GM12878 (cell line): ENCODE results near the gene PEMT. TPM values are rescaled to one million over a fixed set of nuclear protein-coding genes. Genes with fewer than 3 reads are reported as not detected.

ENCODE experiments used
- ATAC-seq: fragments of 200-7000 bp; cut with Tn5 transposase; 3 replicates; pipeline ENCODE4 v1.9.1; 2020; ENCODE audit warnings: mild to moderate bottlenecking, moderate library complexity
- BruUV-seq: library from RNA; stranded (reverse); fragments of 400-500 nt; replicated peaks from 2 replicates; lab custom pipeline; 2021; lab: Mats Ljungman, UMichigan
- CTCF ChIA-PET: fragments of 300-600 bp; sonication (Branson Sonifier 250); formaldehyde crosslinking; extraction: SDS; loops from one replicate; lab custom pipeline; 2021; ENCODE audit warnings: inconsistent platforms; lab: Yijun Ruan, JAX
- POLR2A ChIA-PET: fragments of 350-600 bp; formaldehyde crosslinking; extraction: SDS; loops from one replicate; lab custom pipeline; 2021; ENCODE audit warnings: inconsistent platforms; lab: Charles Lee
- RAD21 ChIA-PET: fragments of 300-600 bp; sonication (Branson Sonifier 250); formaldehyde crosslinking; loops from one replicate; lab custom pipeline; 2023; ENCODE audit warnings: antibody characterized with exemption; ENCODE audit not compliant: unreplicated experiment; lab: Charles Lee
- SMC1A ChIA-PET: fragments of 300-600 bp; sonication (Branson Sonifier 250); formaldehyde crosslinking; loops from one replicate; lab custom pipeline; 2023; ENCODE audit not compliant: unreplicated experiment, uncharacterized antibody; lab: Charles Lee
- DNase-seq: peaks from one replicate; pipeline ENCODE4 v3.0.0-alpha.2; 2011; ENCODE audit warnings: low read depth, low spot score
- FAIRE-seq: peaks from 3 replicates; lab custom pipeline; 2011; peaks lifted over from hg19 to GRCh38; lab: Jason Lieb, UNC
- H2AFZ ChIP-seq: 2 replicates; pipeline ENCODE4 v1.6.0; 2011; ENCODE audit warnings: low read depth, low read length, control low read depth; ENCODE audit not compliant: control insufficient read depth
- H3K27ac ChIP-seq: 2 replicates; pipeline ENCODE4 v1.5.1; 2011; ENCODE audit warnings: control low read depth; ENCODE audit not compliant: control insufficient read depth, insufficient read depth
- H3K27me3 ChIP-seq, 2 experiments: replicated peaks in 1 of 2; 2 replicates each; pipeline versions ENCODE4 v1.6.0 to v1.6.1; 2011; ENCODE audit warnings: low read length in 1 of 2; ENCODE audit not compliant: control insufficient read depth in 2 of 2, insufficient read depth in 2 of 2
- H3K36me3 ChIP-seq, 2 experiments: 2 replicates each; pipeline ENCODE4 v1.5.1; 2011; ENCODE audit warnings: low read length in 1 of 2; ENCODE audit not compliant: control insufficient read depth in 2 of 2, insufficient read depth in 2 of 2
- H3K4me1 ChIP-seq: 2 replicates; pipeline ENCODE4 v1.6.1; 2011; ENCODE audit warnings: mild to moderate bottlenecking, low read length, moderate library complexity, mixed read lengths; ENCODE audit not compliant: control insufficient read depth, insufficient read depth
- H3K4me2 ChIP-seq: 2 replicates; pipeline ENCODE4 v1.6.0; 2011; ENCODE audit warnings: control low read depth; ENCODE audit not compliant: control insufficient read depth, insufficient read depth
- H3K4me3 ChIP-seq: fragments of 200-600 bp; sonication (generic); 2 replicates; pipeline ENCODE4 v1.5.1; 2016
- H3K79me2 ChIP-seq: 2 replicates; pipeline ENCODE4 v1.6.0; 2011; ENCODE audit warnings: low read length; ENCODE audit not compliant: control insufficient read depth, insufficient read depth
- H3K9ac ChIP-seq: 2 replicates; pipeline ENCODE4 v1.8.0; 2011; ENCODE audit warnings: low read length, control low read depth, mixed read lengths; ENCODE audit not compliant: control insufficient read depth, insufficient read depth
- H3K9me3 ChIP-seq: replicated peaks from 3 replicates; pipeline ENCODE4 v1.5.1; 2011; ENCODE audit warnings: mild to moderate bottlenecking, low read length; ENCODE audit not compliant: control insufficient read depth, insufficient read depth
- H4K20me1 ChIP-seq: 2 replicates; pipeline ENCODE4 v1.6.0; 2011; ENCODE audit not compliant: control insufficient read depth, insufficient read depth
- ATF2 ChIP-seq: IDR thresholded peaks from 2 replicates; pipeline ENCODE4 v1.6.1; 2012; ENCODE audit warnings: low read length, inconsistent platforms
- CEBPZ ChIP-seq: fragments of 150-350 bp; IDR thresholded peaks from 2 replicates; pipeline ENCODE4 v1.6.1; 2016; ENCODE audit warnings: low read depth, low read length
- EED ChIP-seq: sonication (generic); IDR thresholded peaks from 2 replicates; pipeline ENCODE4 v1.6.1; 2016; ENCODE audit warnings: antibody characterized with exemption, low read depth
- RAD51 ChIP-seq: fragments of 450-650 bp; IDR thresholded peaks from 2 replicates; pipeline ENCODE4 v1.6.1; 2016; ENCODE audit warnings: moderate library complexity, mild to moderate bottlenecking, inconsistent platforms
- TARDBP ChIP-seq: IDR thresholded peaks from 2 replicates; pipeline ENCODE4 v1.6.1; 2016; ENCODE audit warnings: borderline replicate concordance
- WGBS: methylation state at CpG from one replicate; pipeline ENCODE4 v1.1.6; 2016; ENCODE audit warnings: low lambda C conversion rate; ENCODE audit not compliant: insufficient replicate concordance, insufficient coverage; ENCODE audit errors: missing lambda C conversion rate; 5-methylcytosine and 5-hydroxymethylcytosine counted together
- in situ Hi-C: fragments of 300-500 bp; cut with MboI; formaldehyde crosslinking; loops from 9 replicates; pipeline ENCODE4 v1.14.3; 2018; ENCODE audit warnings: mixed read lengths
- intact Hi-C: fragments of 100-400 bp; cut with micrococcal nuclease; formaldehyde crosslinking; loops from one replicate; pipeline ENCODE4 v1.14.2; 2022; ENCODE audit not compliant: unreplicated experiment
- polyA plus RNA-seq, 11 experiments: library from polyadenylated mRNA; depleted of rRNA in 4 of 11; unstranded in 6 of 11; stranded (reverse) in 5 of 11; fragments of >200 nt; fragmentation: Nextera tagmentation in 4 of 11; fragmentation: Illumina TruSeq in 1 of 11; extraction: Ambion mirVana in 4 of 11; extraction: Trizol in 1 of 11; gene quantifications; 1 replicate in 1 of 11; 2 replicates in 10 of 11; pipeline versions ENCODE4 v1.2.1 to v1.2.3, GENCODE V29; 2011 to 2016; ENCODE audit warnings: inconsistent platforms in 2 of 11, missing spikeins in 2 of 11, low read depth in 1 of 11
- total RNA-seq, 4 experiments: library from RNA; depleted of rRNA in 3 of 4; stranded (reverse); fragments of >200 nt in 3 of 4; fragmentation: Illumina TruSeq in 1 of 4; extraction: Trizol in 1 of 4; gene quantifications; 2 replicates each; pipeline versions ENCODE4 v1.2.1 to v1.2.3, GENCODE V29; 2013 to 2021

The PEMT gene
- total and polyA plus RNA-seq, 10 of the 15 experiments (the other 5 are each of a cell fraction or from before 2014, with no cell fraction given), result 2.8 to 44.7 (median 25.4) TPM

- BruUV-seq, result no TSS peak
- H2AFZ ChIP-seq, result no peak overlapping the region
- H4K20me1 ChIP-seq, result no peaks in the 10 kb centered on the region
- WGBS, result 76% methylated on average over 10 of the region's 10 CpGs
- ChIA-PET CTCF (no interaction called here), RAD21 (no interaction called here), SMC1A (no interaction called here), POLR2A (no interaction called here)
- H3K9me3 ChIP-seq, result no peaks in the 10 kb centered on the region
- H3K9ac ChIP-seq, result no peak overlapping the region
- H3K27ac ChIP-seq, result no peak overlapping the region
- peaks cover 1% of the 10 kb centered on the region for H3K4me1 ChIP-seq
- no peak overlapping the region for H3K4me3 ChIP-seq
- TF ChIP-seq ATF2 (no peak), CEBPZ (no peak), EED (no peak), RAD51 (no peak), TARDBP (no peak)
- H3K4me2 ChIP-seq, result no peak overlapping the region
- in situ Hi-C loops (no loop called here), intact Hi-C loops (no loop called here)
- H3K79me2 ChIP-seq, result peaks cover 2% of the 10 kb centered on the region
- ATAC-seq (no peak), FAIRE-seq (no peak), DNase-seq (no peak)
- H3K36me3 ChIP-seq, result no peaks in the 10 kb centered on the region
- H3K27me3 ChIP-seq, result no peaks in the 10 kb centered on the region
Measured at GRCh38 chr17:17587614-17588337, 3.7 kb downstream of the PEMT start.
